Peyer's patch (tissue), 4 donors: Measurements from ENCODE around the gene WNT6.

Experiments
- POLR2A ChIP-seq, 2 donors: fragments of 450-650 bp; IDR thresholded peaks; one replicate each; pipeline ENCODE4 v1.5.1; 2017; ENCODE audit warnings: antibody characterized with exemption in 2 of 2, mild to moderate bottlenecking in 2 of 2, moderate library complexity in 2 of 2
- TF ChIP-seq, protein P1 (sequence below), 6 experiments: fragments of 450-650 bp in 4 of 6; fragments of 200-600 bp in 2 of 6; sonication (generic) in 1 of 6; IDR thresholded peaks; one replicate each; pipeline ENCODE4 v1.5.1; 2017 to 2019; ENCODE audit warnings: antibody characterized with exemption in 6 of 6, mild to moderate bottlenecking in 3 of 6, moderate library complexity in 1 of 6

DNA sequence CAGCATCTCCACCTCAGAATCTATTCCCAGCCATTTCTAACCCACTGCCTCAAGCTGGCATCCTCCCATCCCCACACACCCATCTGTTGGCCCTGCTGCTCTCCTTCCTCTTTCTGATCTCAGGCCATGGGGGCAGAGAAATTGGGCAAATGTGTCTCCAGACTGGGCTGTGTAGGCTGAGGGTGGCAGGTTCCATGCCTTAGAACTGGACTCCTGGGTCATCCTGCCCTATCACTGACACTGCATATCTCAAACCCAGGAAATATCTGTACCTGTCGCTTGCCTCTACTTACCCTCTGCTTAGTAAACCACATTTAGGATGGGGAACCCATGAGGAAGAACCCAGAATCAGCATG, 22.8 kb downstream of the WNT6 start:
- TF ChIP-seq, protein P1, sequence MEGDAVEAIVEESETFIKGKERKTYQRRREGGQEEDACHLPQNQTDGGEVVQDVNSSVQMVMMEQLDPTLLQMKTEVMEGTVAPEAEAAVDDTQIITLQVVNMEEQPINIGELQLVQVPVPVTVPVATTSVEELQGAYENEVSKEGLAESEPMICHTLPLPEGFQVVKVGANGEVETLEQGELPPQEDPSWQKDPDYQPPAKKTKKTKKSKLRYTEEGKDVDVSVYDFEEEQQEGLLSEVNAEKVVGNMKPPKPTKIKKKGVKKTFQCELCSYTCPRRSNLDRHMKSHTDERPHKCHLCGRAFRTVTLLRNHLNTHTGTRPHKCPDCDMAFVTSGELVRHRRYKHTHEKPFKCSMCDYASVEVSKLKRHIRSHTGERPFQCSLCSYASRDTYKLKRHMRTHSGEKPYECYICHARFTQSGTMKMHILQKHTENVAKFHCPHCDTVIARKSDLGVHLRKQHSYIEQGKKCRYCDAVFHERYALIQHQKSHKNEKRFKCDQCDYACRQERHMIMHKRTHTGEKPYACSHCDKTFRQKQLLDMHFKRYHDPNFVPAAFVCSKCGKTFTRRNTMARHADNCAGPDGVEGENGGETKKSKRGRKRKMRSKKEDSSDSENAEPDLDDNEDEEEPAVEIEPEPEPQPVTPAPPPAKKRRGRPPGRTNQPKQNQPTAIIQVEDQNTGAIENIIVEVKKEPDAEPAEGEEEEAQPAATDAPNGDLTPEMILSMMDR (IDR thresholded peaks at IDR 0.05): no peak
- no peak for TF ChIP-seq POLR2A (IDR thresholded peaks at IDR 0.05)
